Osteocyte (in vitro differentiated cells): ENCODE data around the gene PRRC2B. TPM values are rescaled to one million over a fixed set of nuclear protein-coding genes. Genes with fewer than 3 reads are reported as not detected.

Source experiments
- DNase-seq: peaks from one replicate; pipeline ENCODE4 v3.0.0; 2021; ENCODE audit warnings: mixed read lengths; ENCODE audit not compliant: unreplicated experiment; ENCODE audit errors: extremely low spot score
- H3K27ac Mint-ChIP-seq: one replicate; pipeline ENCODE4 v1.8.0; 2021; ENCODE audit warnings: mild to moderate bottlenecking, mixed read lengths; ENCODE audit not compliant: unreplicated experiment
- H3K27me3 Mint-ChIP-seq: one replicate; pipeline ENCODE4 v1.8.0; 2021; ENCODE audit warnings: mixed read lengths; ENCODE audit not compliant: unreplicated experiment
- H3K36me3 Mint-ChIP-seq: one replicate; pipeline ENCODE4 v1.8.0; 2021; ENCODE audit warnings: mixed read lengths; ENCODE audit not compliant: unreplicated experiment
- H3K4me1 Mint-ChIP-seq: one replicate; pipeline ENCODE4 v1.8.0; 2021; ENCODE audit warnings: mixed read lengths; ENCODE audit not compliant: unreplicated experiment
- H3K4me3 Mint-ChIP-seq: one replicate; pipeline ENCODE4 v1.8.0; 2021; ENCODE audit warnings: mild to moderate bottlenecking, moderate library complexity, mixed read lengths; ENCODE audit not compliant: unreplicated experiment
- H3K9me3 Mint-ChIP-seq: one replicate; pipeline ENCODE4 v1.8.0; 2021; ENCODE audit warnings: mixed read lengths; ENCODE audit not compliant: unreplicated experiment
- CTCF ChIP-seq: fragments of 200-600 bp; sonication (generic); IDR thresholded peaks from 2 replicates; pipeline ENCODE4 v1.5.0; 2021; ENCODE audit warnings: antibody characterized with exemption, mild to moderate bottlenecking, moderate library complexity
- total RNA-seq: library from RNA; stranded (reverse); gene quantifications from 2 replicates; pipeline ENCODE4 v1.2.1, GENCODE V29; 2021

Gene PRRC2B
- total RNA-seq, 1 donor from 2014 or later = 290 TPM

- Mint-ChIP-seq H3K4me1 (no peaks in the 10 kb centered on the region), H3K27ac (no peak overlapping the region), H3K27me3 (no peaks in the 10 kb centered on the region), H3K36me3 (peaks cover 65% of the 10 kb centered on the region), H3K4me3 (no peak overlapping the region), H3K9me3 (no peaks in the 10 kb centered on the region)
- no peak for TF ChIP-seq CTCF
- DNase-seq = no peak
These were observed 52.4 kb downstream of the PRRC2B start for GRCh38 chr9:131446276-131446675.

DNA sequence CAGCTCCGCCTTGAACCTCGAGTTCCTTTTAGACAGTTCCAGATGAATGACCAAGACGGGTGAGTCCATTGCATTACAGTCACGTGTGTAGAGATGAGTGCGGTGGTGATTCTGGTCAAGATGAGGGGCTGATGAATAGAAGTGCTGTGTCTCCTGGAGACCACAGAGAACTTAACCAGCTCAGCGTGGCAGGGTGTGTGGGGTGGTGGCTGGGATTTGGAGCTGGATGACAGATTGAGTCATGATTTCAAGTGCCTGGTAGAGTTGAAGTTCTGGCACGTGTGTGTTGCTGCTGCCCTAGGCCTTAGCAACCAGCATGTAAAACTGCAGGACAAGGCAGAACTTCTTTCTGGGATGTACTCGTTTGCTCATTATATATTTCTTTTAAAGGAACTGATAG, 53.3 kb downstream of the PRRC2B start:
- H3K27ac Mint-ChIP-seq = no peak overlapping the region
- DNase-seq = no peak
- H3K9me3 Mint-ChIP-seq = no peaks in the 10 kb centered on the region
- H3K4me3 Mint-ChIP-seq = no peak overlapping the region
- H3K4me1 Mint-ChIP-seq = no peaks in the 10 kb centered on the region
- TF ChIP-seq CTCF = no peak
- peaks cover 66% of the 10 kb centered on the region for H3K36me3 Mint-ChIP-seq
- H3K27me3 Mint-ChIP-seq = no peaks in the 10 kb centered on the region

DNA sequence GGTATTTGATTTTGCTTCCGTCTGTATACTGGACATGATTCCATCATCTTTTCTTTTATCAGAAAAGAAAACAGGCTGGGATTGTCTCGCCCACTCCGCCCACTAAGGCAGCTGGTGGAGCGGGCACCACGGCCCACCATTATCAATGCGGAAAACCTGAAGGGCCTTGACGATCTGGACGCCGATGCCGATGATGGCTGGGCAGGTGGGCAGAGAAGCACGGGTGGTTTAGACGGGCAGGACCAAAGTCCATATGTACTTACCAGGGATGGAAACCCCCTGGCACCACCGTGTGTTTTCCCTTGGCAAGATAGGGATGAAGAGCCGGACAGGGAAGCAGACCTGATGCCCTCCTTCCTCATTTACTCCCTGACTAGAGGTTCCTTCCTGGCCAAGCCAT, 53.7 kb downstream of the PRRC2B start:
- no peak overlapping the region for H3K4me3 Mint-ChIP-seq
- no peak overlapping the region for H3K27ac Mint-ChIP-seq
- DNase-seq = no peak
- H3K27me3 Mint-ChIP-seq = no peaks in the 10 kb centered on the region
- no peaks in the 10 kb centered on the region for H3K9me3 Mint-ChIP-seq
- peaks cover 67% of the 10 kb centered on the region for H3K36me3 Mint-ChIP-seq
- H3K4me1 Mint-ChIP-seq = no peaks in the 10 kb centered on the region
- no peak for TF ChIP-seq CTCF

DNA sequence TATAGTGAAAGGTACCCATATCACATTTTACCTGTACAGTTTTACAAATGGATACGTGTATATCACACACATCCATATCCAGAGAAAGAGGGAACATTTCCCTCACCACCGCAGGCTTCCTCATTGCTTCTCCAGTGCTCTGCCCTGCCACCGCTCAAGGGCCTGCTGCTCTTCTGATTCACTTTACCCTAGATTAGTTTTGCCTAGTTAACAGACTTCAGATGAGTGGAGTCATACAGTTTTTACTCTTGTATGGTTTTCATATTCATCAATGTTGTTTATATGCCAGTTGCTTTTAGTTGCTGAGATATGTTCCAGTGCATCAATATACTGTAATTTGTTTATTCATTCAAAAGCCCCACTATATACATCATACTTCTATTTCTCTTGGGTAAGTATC, 54.9 kb downstream of the PRRC2B start:
- Mint-ChIP-seq H3K9me3 (no peaks in the 10 kb centered on the region), H3K27ac (no peak overlapping the region), H3K27me3 (no peaks in the 10 kb centered on the region), H3K36me3 (peaks cover 71% of the 10 kb centered on the region), H3K4me1 (no peaks in the 10 kb centered on the region), H3K4me3 (no peak overlapping the region)
- no peak for DNase-seq
- TF ChIP-seq CTCF = no peak

DNA sequence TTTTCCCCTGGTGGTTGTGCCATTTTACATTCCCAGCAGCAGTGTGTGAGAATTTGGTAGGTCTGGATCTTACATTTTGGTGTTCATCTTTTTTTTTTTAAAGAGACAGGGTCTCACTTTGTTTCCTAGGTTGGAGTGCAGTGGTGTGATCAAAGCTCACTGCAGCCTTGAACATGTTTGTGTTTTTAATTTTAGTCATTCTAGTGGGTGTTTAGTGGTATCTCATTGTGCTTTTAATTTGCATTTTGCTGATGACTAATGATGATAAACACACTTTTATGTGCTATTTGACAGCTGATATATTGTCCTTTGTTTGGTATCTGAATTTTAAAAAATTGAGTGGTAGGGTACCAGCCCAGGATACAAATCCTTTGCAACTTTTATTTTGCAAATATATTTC, 55.4 kb downstream of the PRRC2B start:
- Mint-ChIP-seq H3K27me3 (no peaks in the 10 kb centered on the region), H3K36me3 (peaks cover 72% of the 10 kb centered on the region), H3K4me1 (no peaks in the 10 kb centered on the region), H3K4me3 (no peak overlapping the region), H3K27ac (no peak overlapping the region), H3K9me3 (no peaks in the 10 kb centered on the region)
- TF ChIP-seq CTCF = no peak
- no peak for DNase-seq
